GM19455 (cell line): ENCODE data around the gene LRIG1.

Source experiments
- ATAC-seq: cut with Tn5 transposase; IDR thresholded peaks from one replicate; pipeline ENCODE4 v1.9.1; 2021; ENCODE audit not compliant: unreplicated experiment

LRIG1 gene

GRCh38 chr3:66406163-66406562, 94.7 kb downstream of the LRIG1 start:
- no peak for ATAC-seq

- ATAC-seq = no peak
Observed at GRCh38 chr3:66405701-66406091, 95.1 kb downstream of the LRIG1 start.

- no peak for ATAC-seq
Observed at GRCh38 chr3:66404903-66405700, 95.7 kb downstream of the LRIG1 start.

- no peak for ATAC-seq
Observed at GRCh38 chr3:66404197-66404596, 96.6 kb downstream of the LRIG1 start.

GRCh38 chr3:66403323-66403990, 97.4 kb downstream of the LRIG1 start:
- no peak for ATAC-seq

- ATAC-seq = no peak
Observed at GRCh38 chr3:66402596-66403290, 98.1 kb downstream of the LRIG1 start.

- ATAC-seq = no peak
Observed at GRCh38 chr3:66401675-66402491, 98.9 kb downstream of the LRIG1 start.

- ATAC-seq = no peak
Observed at GRCh38 chr3:66401157-66401550, 99.7 kb downstream of the LRIG1 start.

GRCh38 chr3:66400411-66401156, 100.2 kb downstream of the LRIG1 start:
- no peak for ATAC-seq

- no peak for ATAC-seq
Observed at GRCh38 chr3:66399529-66400232, 101.1 kb downstream of the LRIG1 start.

- no peak for ATAC-seq
Observed at GRCh38 chr3:66398228-66399025, 102.4 kb downstream of the LRIG1 start.

GRCh38 chr3:66397745-66398144, 103.1 kb downstream of the LRIG1 start:
- ATAC-seq = no peak

- ATAC-seq = no peak
Observed at GRCh38 chr3:66396888-66397287, 103.9 kb downstream of the LRIG1 start.

- ATAC-seq = no peak
Observed at GRCh38 chr3:66396161-66396760, 104.6 kb downstream of the LRIG1 start.

- no peak for ATAC-seq
Observed at GRCh38 chr3:66395635-66396034, 105.2 kb downstream of the LRIG1 start.

- no peak for ATAC-seq
Observed at GRCh38 chr3:66394753-66395249, 106.0 kb downstream of the LRIG1 start.

GRCh38 chr3:66394019-66394752, 106.6 kb downstream of the LRIG1 start:
- ATAC-seq = no peak
